Retinal pigment epithelial cell (primary cell): ENCODE data around the gene PPP2R2B.

Experiments
- DNase-seq: peaks from one replicate; pipeline ENCODE4 v3.0.0-alpha.2; 2010; ENCODE audit warnings: low read depth
- H3K4me3 ChIP-seq: 2 replicates; pipeline ENCODE4 v1.5.1; 2011; ENCODE audit warnings: mild to moderate bottlenecking, low read length, control low read depth, moderate library complexity
- CTCF ChIP-seq: conservative IDR thresholded peaks from 2 replicates; pipeline ENCODE4 v1.5.1; 2011; ENCODE audit warnings: low read depth, low read length, control low read depth, inconsistent platforms

PPP2R2B gene

DNA sequence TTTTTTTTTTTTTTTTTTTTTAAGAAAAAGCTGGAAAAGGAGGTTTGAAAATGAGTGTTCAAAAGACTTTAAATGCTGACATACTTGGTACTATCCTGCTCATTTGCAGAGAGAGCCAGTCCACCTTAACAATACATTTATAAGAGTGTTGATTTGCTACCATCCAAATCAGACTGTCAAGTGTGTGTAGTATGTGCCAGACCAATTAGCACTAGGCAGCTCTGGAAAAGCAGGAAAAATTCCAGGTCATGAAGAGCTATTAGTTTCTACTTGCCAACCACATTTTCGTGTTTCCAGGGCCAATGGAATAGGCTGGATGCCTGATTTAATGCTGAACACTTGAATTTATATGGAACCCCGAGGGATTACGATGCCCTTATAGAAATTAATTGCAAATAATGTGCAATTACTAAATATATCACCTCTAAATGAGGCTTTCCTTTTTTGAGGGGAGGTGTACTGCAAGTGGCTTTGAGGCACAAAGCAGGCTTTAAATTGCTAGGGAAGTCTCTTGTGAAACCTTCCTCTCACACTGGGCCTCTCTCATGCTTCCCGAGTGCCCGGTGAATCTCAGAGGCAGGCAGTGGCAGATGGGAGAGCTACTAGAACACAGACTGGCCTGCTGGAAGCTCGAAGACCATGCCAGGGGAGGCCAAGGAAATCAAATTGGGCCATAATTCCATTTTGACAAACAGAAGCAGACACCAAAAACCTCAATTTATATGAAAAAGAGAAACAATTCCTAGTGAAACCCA, 178.7 kb downstream of the PPP2R2B start:
- no peak for DNase-seq
- no peak overlapping the region for H3K4me3 ChIP-seq
- no peak for TF ChIP-seq CTCF

DNA sequence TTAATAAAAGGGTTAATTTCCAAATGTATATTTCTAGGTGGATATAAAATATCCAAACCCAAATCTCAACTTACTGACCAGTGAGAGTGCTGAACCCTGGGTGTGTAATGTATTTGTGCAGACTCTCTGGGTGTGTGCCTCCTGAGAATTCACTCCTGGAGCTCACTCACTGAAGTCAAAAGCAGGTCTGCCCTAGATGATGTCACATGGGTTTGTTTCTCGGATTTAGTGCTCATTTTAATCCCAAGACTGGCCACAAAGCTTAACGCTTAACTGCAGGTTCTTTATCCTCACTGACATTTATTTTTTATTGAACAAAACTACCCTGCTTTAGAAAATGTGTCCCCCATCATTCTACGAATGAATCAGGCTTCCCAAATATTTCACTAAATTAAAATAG, 179.4 kb downstream of the PPP2R2B start:
- no peak for TF ChIP-seq CTCF
- no peak overlapping the region for H3K4me3 ChIP-seq
- DNase-seq: peak; percentile 79

DNA sequence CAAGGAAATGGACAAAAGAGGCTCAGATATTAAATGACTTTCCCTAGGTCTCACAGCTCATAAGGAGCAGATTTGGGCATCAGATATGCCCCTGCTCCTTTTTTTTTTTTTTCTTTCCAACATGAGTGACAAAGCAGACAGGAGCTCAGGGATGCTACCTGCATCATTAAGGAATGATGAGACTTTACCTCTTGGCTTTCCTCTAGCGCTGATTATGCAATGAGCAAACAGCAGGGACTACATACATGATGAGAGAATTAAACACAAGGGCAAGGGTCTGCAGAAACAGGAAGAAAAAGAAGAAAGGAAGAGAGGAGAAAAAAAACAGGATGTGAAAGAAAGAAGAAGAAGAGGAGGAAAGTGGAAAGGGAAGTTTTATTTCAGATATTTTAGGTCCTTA, 179.9 kb downstream of the PPP2R2B start:
- no peak for TF ChIP-seq CTCF
- H3K4me3 ChIP-seq: no peak overlapping the region
- DNase-seq: no peak

- DNase-seq: no peak
- H3K4me3 ChIP-seq: no peak overlapping the region
- no peak for TF ChIP-seq CTCF
Measured at GRCh38 chr5:146697211-146697610, 181.3 kb downstream of the PPP2R2B start.

DNA sequence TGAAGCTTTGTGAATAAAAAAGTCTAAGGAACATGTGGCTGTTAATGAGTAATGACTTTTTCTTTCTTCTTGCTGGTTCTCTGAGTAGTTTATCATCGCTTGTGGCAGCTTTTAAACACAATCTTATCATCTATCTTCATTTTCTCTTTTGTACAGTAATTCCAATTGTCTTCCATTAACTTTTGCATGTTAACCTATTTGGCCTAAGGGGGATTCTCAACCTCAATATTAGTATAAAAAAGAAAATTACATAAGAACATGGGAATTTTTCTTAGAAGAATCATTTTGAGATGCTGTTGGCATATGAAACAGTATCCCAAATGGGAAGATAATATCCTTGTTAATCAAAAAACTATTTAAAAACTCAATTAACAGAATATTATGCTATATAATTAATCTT, 182.9 kb downstream of the PPP2R2B start:
- H3K4me3 ChIP-seq: no peak overlapping the region
- TF ChIP-seq CTCF: no peak
- DNase-seq: no peak

GRCh38 chr5:146690880-146691355, 187.6 kb downstream of the PPP2R2B start:
- H3K4me3 ChIP-seq: no peak overlapping the region
- TF ChIP-seq CTCF: no peak
- DNase-seq: no peak

- TF ChIP-seq CTCF: no peak
- H3K4me3 ChIP-seq: no peak overlapping the region
- DNase-seq: no peak
Measured at GRCh38 chr5:146687630-146688029, 190.9 kb downstream of the PPP2R2B start.
